GM21825 (cell line): ENCODE results near the gene TMEM52B.
"Not testable (repeated sequence)": the region's sequence is repeated elsewhere in the genome, so short reads cannot be mapped to it uniquely, and the experiment has no call there.

Experiments
- ATAC-seq: cut with Tn5 transposase; IDR thresholded peaks from one replicate; pipeline ENCODE4 v1.9.1; 2021; ENCODE audit warnings: mild to moderate bottlenecking, moderate library complexity; ENCODE audit not compliant: unreplicated experiment

Gene TMEM52B

GRCh38 chr12:10211101-10211939, 32.5 kb downstream of the TMEM52B start:
- ATAC-seq, result no peak

GRCh38 chr12:10211940-10212738, 33.3 kb downstream of the TMEM52B start:
- ATAC-seq, result no peak

- ATAC-seq, result no peak
Observed at GRCh38 chr12:10212739-10213131, 33.9 kb downstream of the TMEM52B start, which contains the start of gene GABARAPL1. Gene GABARAPL1 (plus strand): TSS chr12:10212877. CDS start chr12:10213130, 253 bp downstream.

GRCh38 chr12:10213168-10214135, 34.6 kb downstream of the TMEM52B start:
- no peak for ATAC-seq

GRCh38 chr12:10214136-10214894, 35.5 kb downstream of the TMEM52B start:
- ATAC-seq, result no peak

- ATAC-seq, result no peak
Observed at GRCh38 chr12:10214895-10215267, 36.0 kb downstream of the TMEM52B start.

GRCh38 chr12:10215436-10215835, 36.6 kb downstream of the TMEM52B start:
- ATAC-seq, result no peak

- ATAC-seq, result not testable (repeated sequence)
Observed at GRCh38 chr12:10215946-10216345, 37.1 kb downstream of the TMEM52B start.

GRCh38 chr12:10218021-10218420, 39.2 kb downstream of the TMEM52B start:
- ATAC-seq, result no peak

- no peak for ATAC-seq
Observed at GRCh38 chr12:10220398-10221077, 41.7 kb downstream of the TMEM52B start.

GRCh38 chr12:10221846-10222245, 43.0 kb downstream of the TMEM52B start:
- no peak for ATAC-seq

- no peak for ATAC-seq
Observed at GRCh38 chr12:10223208-10223607, 44.4 kb downstream of the TMEM52B start.

GRCh38 chr12:10225426-10225825, 46.6 kb downstream of the TMEM52B start:
- not testable (repeated sequence) for ATAC-seq

- no peak for ATAC-seq
Observed at GRCh38 chr12:10226086-10226485, 47.3 kb downstream of the TMEM52B start.

GRCh38 chr12:10226731-10227130, 47.9 kb downstream of the TMEM52B start:
- no peak for ATAC-seq

- no peak for ATAC-seq
Observed at GRCh38 chr12:10227648-10228047, 48.8 kb downstream of the TMEM52B start.

GRCh38 chr12:10234562-10234961, 55.7 kb downstream of the TMEM52B start:
- no peak for ATAC-seq

- ATAC-seq, result no peak
Observed at GRCh38 chr12:10235761-10236631, 57.2 kb downstream of the TMEM52B start.
